Prostate gland (tissue), 2 donors: ENCODE results near the gene COLGALT1. TPM values are rescaled to one million over a fixed set of nuclear protein-coding genes. Genes with fewer than 3 reads are reported as not detected.
"Not testable (repeated sequence)": the region's sequence is repeated elsewhere in the genome, so short reads cannot be mapped to it uniquely, and the experiment has no call there.

Source experiments
- DNase-seq: peaks from one replicate; pipeline ENCODE4 v3.0.0-alpha.2; 2019; ENCODE audit warnings: low spot score
- H3K27ac ChIP-seq, 2 donors: fragments of 200-600 bp; sonication (generic); 2 replicates each; pipeline ENCODE4 v1.5.1; 2017 to 2019
- H3K27me3 ChIP-seq: fragments of 200-600 bp; sonication (generic); replicated peaks from 2 replicates; pipeline ENCODE4 v1.5.1; 2019; ENCODE audit not compliant: insufficient read depth
- H3K36me3 ChIP-seq, 2 donors: fragments of 200-600 bp; sonication (generic); 1 replicate in 1 of 2; 2 replicates in 1 of 2; pipeline versions ENCODE4 v1.5.1 to v1.8.1; 2017 to 2019
- H3K4me1 ChIP-seq: fragments of 200-600 bp; sonication (generic); replicated peaks from 2 replicates; pipeline ENCODE4 v1.5.1; 2019
- H3K4me3 ChIP-seq, 2 donors: fragments of 200-600 bp; sonication (generic); 2 replicates each; pipeline ENCODE4 v1.5.1; 2017 to 2019
- H3K9me3 ChIP-seq: fragments of 200-600 bp; sonication (generic); 2 replicates; pipeline ENCODE4 v1.5.1; 2017
- CTCF ChIP-seq, 4 experiments: fragments of 200-600 bp in 2 of 4; fragments of 450-650 bp in 2 of 4; sonication (generic) in 2 of 4; IDR thresholded peaks; 1 replicate in 3 of 4; 2 replicates in 1 of 4; pipeline ENCODE4 v1.5.1; 2016 to 2019; ENCODE audit warnings: antibody characterized with exemption in 4 of 4, mild to moderate bottlenecking in 2 of 4, moderate library complexity in 2 of 4
- POLR2A ChIP-seq: fragments of 450-650 bp; IDR thresholded peaks from one replicate; pipeline ENCODE4 v1.6.1; 2016; ENCODE audit warnings: antibody characterized with exemption, mild to moderate bottlenecking
- POLR2AphosphoS5 ChIP-seq: sonication (generic); formaldehyde crosslinking; IDR thresholded peaks from one replicate; pipeline ENCODE4 v1.6.1; 2017; ENCODE audit warnings: antibody characterized with exemption
- WGBS: methylation state at CpG from one replicate; pipeline ENCODE4 v1.1.5; 2018; 5-methylcytosine and 5-hydroxymethylcytosine counted together
- intact Hi-C: fragments of 100-400 bp; cut with DNase I; formaldehyde crosslinking; loops from one replicate; pipeline ENCODE4 v1.14.2; 2022
- total RNA-seq, 2 donors: library from RNA; depleted of rRNA; stranded (reverse); fragments of >200 nt; gene quantifications; one replicate each; pipeline ENCODE4 v1.1.0, GENCODE V29; 2016

COLGALT1 gene
- total RNA-seq, 2 donors from 2014 or later, result 29.3 to 85.1 TPM

GRCh38 chr19:17548145-17548544, 7.3 kb upstream of the COLGALT1 start:
- no peak for TF ChIP-seq POLR2A
- TF ChIP-seq CTCF (IDR thresholded peaks at IDR 0.05), result no peak
- TF ChIP-seq POLR2AphosphoS5, result no peak
- DNase-seq, result no peak
- H3K27ac ChIP-seq, result no peak overlapping the region
- H3K4me3 ChIP-seq, result no peak overlapping the region
- no peaks in the 10 kb centered on the region for H3K4me1 ChIP-seq
- no peaks in the 10 kb centered on the region for H3K27me3 ChIP-seq
- no peaks in the 10 kb centered on the region for H3K36me3 ChIP-seq
- H3K9me3 ChIP-seq, result no peaks in the 10 kb centered on the region
- intact Hi-C loops, result no loop called here
- WGBS, result 77% methylated on average over 6 of the region's 6 CpGs

- Histone ChIP-seq H3K4me1 (no peaks in the 10 kb centered on the region), H3K4me3 (no peak overlapping the region), H3K9me3 (no peaks in the 10 kb centered on the region), H3K27me3 (no peaks in the 10 kb centered on the region), H3K36me3 (no peaks in the 10 kb centered on the region), H3K27ac (no peak overlapping the region)
- DNase-seq, result no peak
- intact Hi-C loops, result no loop called here
- no peak for TF ChIP-seq POLR2AphosphoS5
- 65% methylated on average over 5 of the region's 5 CpGs for WGBS
Observed at GRCh38 chr19:17549085-17549740, 6.2 kb upstream of the COLGALT1 start.

- Histone ChIP-seq H3K27ac (no peak overlapping the region), H3K36me3 (no peaks in the 10 kb centered on the region), H3K4me1 (no peaks in the 10 kb centered on the region), H3K4me3 (no peak overlapping the region), H3K9me3 (no peaks in the 10 kb centered on the region), H3K27me3 (no peaks in the 10 kb centered on the region)
- intact Hi-C loops, result no loop called here
- DNase-seq, result no peak
- WGBS, result 96% methylated on average over 4 of the region's 4 CpGs
- TF ChIP-seq CTCF (IDR thresholded peaks at IDR 0.05) (no peak), POLR2AphosphoS5 (no peak), POLR2A (no peak)
Observed at GRCh38 chr19:17550076-17550667, 5.3 kb upstream of the COLGALT1 start.

- intact Hi-C loops, H3K36me3 ChIP-seq, H3K27ac ChIP-seq, DNase-seq, H3K4me3 ChIP-seq, H3K27me3 ChIP-seq, H3K9me3 ChIP-seq, H3K4me1 ChIP-seq: not testable (repeated sequence)
- 94% methylated on average over 4 of the region's 4 CpGs for WGBS
Observed at GRCh38 chr19:17552735-17553134, 2.7 kb upstream of the COLGALT1 start.

- no peak for TF ChIP-seq CTCF (IDR thresholded peaks at IDR 0.05)
- TF ChIP-seq POLR2A, result peak; percentile 13
- peak; percentile 74 for TF ChIP-seq POLR2AphosphoS5
- no peaks in the 10 kb centered on the region for H3K36me3 ChIP-seq
- WGBS, result 19% methylated on average over 7 of the region's 7 CpGs
- no peaks in the 10 kb centered on the region for H3K27me3 ChIP-seq
- H3K9me3 ChIP-seq, result no peaks in the 10 kb centered on the region
- intact Hi-C loops, result no loop called here
- H3K4me3 ChIP-seq, result no peak overlapping the region
- no peak overlapping the region for H3K27ac ChIP-seq
- peak; percentile 49 for DNase-seq
- H3K4me1 ChIP-seq, result no peaks in the 10 kb centered on the region
Observed at GRCh38 chr19:17553256-17553655, 2.2 kb upstream of the COLGALT1 start.

- H3K27ac ChIP-seq, result peak overlapping the region; percentile 67 to 77
- no peak for DNase-seq
- no peaks in the 10 kb centered on the region for H3K4me1 ChIP-seq
- no peaks in the 10 kb centered on the region for H3K27me3 ChIP-seq
- peaks cover 0 to 8% of the 10 kb centered on the region in 2 donors for H3K36me3 ChIP-seq
- peak overlapping the region; percentile 92 to 95 for H3K4me3 ChIP-seq
- intact Hi-C loops, result no loop called here
- no peaks in the 10 kb centered on the region for H3K9me3 ChIP-seq
- TF ChIP-seq CTCF (IDR thresholded peaks at IDR 0.05), result no peak
- TF ChIP-seq POLR2A, result no peak
- TF ChIP-seq POLR2AphosphoS5, result no peak
- 14% methylated on average over 19 of the region's 19 CpGs for WGBS
Observed at GRCh38 chr19:17554968-17555479, 425 bp upstream of the COLGALT1 start.
